Fibroblast of skin of right biceps (primary cell): Measurements from ENCODE around the gene TUFT1.
"Not testable (repeated sequence)": the region's sequence is repeated elsewhere in the genome, so short reads cannot be mapped to it uniquely, and the experiment has no call there.

Experiments used
- DNase-seq: peaks from one replicate; pipeline ENCODE4 v3.0.0-alpha.2; 2013

TUFT1 gene

DNA sequence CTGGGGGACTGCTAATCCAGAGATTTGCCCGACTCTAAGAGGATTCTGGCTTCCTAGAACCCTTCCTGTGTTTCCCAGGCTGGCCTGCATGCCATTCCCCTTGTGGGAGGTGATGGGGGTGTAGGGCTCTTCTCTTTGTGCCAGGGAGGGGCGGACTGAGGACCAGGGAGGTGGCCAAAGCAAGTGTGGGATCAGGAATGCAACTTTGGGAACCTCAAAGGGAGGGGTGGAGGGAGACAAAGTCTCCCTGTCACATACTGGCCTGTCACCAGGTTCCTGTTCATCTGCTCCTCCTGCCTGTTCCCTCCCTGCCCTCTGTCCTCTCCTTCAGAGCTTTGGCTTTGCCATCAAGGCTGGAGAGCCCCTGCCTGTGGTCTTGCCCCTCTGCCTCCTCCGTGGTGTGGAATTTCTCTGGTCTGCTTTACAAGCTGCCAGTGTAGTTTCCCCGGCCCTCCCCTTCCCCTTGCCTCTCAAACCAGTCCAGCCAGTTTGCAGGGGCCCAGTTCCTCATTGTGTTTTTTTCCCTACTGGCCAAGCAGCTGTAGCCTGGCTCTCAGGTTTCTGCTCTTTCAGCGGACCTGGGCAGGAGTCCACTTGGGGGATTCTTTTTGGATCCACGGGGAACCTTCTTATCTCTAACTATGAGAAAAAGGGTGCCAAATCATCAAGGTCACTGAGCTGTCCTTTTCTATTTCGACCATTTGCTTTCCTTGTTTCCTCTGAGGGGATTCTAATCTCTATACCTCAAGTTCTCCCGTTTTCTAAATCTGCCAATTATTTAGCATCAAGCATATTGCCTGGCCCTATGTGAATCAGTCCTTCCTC lies 27.1 kb upstream of the TUFT1 start:
- DNase-seq: no peak

DNA sequence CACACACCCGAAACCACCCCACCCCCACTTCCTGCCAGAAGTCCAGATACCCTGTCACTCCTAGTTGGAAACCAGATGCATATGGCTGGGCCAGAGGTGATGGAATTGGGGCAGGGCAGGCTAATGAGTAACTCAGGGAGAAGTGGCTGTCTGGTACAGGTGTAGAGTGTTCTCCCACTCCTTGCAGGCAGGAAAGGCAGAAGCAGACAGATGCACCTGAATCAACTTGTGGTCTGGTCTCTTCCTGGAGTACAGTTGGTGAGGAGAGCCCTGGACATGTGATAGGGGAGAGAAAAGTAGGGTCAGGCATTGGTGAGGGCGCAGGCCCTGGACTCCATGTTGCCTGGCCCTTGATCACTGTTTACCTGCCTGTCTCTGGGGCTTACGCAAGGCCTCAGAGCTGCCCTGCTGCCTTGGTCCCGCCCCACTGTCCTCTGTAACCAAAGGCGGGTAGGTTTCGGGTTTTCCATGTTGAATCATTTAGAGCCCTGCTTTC lies 26.4 kb upstream of the TUFT1 start:
- DNase-seq: peak; percentile 21

DNA sequence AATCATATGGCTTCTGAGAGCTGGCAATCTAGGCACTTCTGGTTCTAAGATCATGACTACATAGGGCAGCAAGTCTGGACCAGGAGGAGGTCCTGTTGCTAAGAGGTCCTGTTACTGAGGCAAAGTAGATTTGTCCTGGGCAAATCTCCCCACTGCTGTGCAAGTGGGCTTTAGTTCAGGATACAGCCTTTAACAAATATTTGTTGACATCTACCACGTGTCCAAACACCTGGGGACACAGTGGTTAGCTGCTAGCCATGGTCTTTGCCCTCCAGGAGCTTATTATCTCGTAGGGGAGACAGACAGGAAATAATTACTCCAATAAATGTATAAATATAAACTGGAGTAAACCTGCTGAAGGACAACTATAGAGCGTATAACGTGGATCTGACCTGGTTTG lies 25.7 kb upstream of the TUFT1 start:
- no peak for DNase-seq

DNA sequence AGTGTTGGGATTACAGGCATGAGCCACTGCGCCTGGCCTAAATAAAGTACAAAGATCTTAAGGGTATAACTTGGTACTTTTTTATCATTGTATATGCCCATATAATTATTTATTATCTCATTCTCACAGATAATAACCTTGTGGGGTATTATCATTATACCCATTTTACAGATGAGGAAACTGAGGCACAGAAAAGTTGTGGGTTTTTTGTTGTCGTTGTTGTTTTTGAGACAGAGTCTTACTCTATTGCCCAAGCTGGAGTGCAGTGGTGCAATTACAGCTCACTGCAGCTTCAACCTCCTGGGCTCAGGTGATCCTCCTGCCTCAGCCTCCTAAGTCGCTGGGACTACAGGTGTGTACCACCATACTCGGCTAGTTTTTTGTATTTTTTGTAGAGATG lies 24.8 kb upstream of the TUFT1 start:
- DNase-seq: no peak

DNA sequence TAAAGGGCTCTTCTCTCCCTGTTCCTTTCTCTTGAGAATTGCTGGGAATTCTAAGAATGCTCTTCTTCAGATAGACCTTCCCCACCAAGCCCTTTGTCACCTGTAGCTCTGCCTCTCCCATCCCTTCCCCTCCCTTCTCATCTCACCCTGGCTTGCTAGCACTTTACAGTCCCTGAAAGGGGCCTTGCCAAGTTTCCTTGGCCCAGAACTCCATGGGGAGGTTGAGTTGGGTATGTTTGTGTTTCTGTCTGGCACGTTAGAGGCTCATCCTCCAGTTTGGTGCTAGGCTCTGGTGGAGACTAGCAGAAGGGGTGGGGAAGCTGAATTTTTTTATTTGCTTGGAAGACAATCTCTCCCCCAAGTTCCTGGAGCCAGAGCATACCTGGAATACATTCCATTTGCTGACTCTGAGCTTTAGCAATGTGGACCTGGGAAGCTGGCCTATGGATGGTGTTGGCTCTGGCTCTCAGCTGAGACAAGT lies 24.0 kb upstream of the TUFT1 start:
- DNase-seq: no peak

DNA sequence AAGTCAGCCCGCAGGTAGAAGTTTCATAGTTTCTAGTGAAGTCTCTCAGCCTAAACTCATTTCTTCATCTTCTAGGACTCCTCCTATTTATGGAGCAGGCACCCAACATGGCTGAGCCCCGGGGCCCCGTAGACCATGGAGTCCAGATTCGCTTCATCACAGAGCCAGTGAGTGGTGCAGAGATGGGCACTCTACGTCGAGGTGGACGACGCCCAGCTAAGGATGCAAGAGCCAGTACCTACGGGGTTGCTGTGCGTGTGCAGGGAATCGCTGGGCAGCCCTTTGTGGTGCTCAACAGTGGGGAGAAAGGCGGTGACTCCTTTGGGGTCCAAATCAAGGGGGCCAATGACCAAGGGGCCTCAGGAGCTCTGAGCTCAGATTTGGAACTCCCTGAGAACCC lies 21.7 kb upstream of the TUFT1 start:
- no peak for DNase-seq

DNA sequence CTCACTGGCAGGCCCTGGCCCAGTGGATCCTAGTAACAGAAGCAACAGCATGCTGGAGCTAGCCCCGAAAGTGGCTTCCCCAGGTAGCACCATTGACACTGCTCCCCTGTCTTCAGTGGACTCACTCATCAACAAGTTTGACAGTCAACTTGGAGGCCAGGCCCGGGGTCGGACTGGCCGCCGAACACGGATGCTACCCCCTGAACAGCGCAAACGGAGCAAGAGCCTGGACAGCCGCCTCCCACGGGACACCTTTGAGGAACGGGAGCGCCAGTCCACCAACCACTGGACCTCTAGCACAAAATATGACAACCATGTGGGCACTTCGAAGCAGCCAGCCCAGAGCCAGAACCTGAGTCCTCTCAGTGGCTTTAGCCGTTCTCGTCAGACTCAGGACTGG lies 21.2 kb upstream of the TUFT1 start:
- DNase-seq: no peak

DNA sequence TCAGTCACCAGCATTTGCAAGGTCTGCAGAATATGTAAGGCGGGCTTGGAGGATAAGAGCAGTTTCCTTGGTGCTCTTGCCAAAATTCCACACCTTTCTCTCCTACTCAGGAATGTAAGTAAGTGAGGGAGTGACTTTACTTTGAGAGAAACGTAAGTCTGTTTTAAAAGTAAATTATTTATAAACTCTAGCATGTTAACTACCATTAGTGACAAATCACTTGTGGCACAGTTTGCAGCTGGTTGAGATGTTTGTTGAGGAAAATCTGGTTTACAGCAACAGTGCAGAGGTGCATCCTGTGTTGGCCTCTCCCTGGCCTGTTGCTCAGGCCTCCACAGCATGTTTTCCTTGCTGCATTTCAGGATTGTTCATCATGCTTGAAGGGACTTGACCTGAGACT lies 20.4 kb upstream of the TUFT1 start:
- no peak for DNase-seq

DNA sequence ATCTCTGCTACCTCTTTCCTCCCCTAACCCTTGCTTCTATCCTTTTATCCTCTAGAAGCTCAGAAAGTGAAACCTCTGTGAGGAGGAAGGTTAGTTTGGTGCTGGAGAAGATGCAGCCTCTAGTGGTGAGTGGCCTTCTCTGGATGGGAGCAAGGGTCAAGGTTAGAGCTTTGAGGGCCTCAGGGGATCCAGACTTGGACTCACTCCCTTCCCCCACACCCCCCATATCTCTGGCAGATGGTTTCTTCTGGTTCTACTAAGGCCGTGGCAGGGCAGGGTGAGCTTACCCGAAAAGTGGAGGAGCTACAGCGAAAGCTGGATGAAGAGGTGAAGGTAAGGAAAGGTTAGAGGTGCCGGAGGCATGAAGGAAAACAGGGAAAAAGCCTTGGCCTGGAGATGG lies 19.8 kb upstream of the TUFT1 start:
- no peak for DNase-seq

DNA sequence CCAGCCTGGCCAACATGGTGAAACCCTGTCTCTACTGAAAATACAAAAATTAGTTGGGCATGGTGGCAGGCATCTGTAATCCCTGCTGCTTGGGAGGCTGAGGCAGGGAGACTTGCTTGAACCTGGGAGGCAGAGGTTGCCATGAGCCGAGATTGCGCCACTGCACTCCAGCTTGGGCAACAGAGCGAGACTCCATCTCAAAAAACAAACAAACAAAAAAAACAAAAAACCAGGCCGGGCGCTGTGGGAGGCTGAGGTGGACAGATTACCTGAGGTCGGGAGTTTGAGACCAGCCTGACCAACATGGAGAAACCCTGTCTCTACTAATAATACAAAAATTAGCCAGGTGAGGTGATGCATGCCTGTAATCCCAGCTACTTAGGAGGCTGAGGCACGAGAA lies 17.7 kb upstream of the TUFT1 start:
- not testable (repeated sequence) for DNase-seq

DNA sequence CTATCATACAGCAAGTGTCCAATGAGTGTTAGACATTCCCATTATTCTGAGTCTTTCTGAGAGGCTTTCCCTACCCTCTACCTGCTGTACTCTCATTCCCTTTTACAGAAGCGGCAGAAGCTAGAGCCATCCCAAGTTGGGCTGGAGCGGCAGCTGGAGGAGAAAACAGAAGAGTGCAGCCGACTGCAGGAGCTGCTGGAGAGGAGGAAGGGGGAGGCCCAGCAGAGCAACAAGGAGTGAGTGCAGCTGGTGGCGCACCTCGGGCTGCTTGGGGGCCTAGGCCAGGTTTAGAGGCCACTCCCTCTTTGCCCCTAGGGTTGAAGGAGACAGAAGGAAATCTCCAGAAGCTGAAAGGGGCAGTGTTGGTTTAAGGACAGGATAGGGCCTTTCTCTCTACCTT lies 16.8 kb upstream of the TUFT1 start:
- no peak for DNase-seq

DNA sequence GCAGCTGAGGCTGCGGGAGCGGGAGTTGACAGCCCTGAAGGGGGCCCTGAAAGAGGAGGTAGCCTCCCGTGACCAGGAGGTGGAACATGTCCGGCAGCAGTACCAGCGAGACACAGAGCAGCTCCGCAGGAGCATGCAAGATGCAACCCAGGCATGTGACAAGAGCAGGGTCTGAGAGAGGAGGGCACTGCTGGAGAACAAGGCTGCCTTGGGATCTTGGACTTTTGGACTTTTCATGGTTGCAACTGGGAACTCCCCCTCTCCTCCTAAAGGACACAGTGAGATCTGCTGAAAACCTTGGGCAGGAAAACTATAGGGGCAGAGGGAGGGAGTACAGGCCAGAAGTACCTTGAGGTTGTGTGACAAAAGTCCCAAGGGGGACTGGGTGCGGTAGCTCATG lies 15.4 kb upstream of the TUFT1 start:
- no peak for DNase-seq

DNA sequence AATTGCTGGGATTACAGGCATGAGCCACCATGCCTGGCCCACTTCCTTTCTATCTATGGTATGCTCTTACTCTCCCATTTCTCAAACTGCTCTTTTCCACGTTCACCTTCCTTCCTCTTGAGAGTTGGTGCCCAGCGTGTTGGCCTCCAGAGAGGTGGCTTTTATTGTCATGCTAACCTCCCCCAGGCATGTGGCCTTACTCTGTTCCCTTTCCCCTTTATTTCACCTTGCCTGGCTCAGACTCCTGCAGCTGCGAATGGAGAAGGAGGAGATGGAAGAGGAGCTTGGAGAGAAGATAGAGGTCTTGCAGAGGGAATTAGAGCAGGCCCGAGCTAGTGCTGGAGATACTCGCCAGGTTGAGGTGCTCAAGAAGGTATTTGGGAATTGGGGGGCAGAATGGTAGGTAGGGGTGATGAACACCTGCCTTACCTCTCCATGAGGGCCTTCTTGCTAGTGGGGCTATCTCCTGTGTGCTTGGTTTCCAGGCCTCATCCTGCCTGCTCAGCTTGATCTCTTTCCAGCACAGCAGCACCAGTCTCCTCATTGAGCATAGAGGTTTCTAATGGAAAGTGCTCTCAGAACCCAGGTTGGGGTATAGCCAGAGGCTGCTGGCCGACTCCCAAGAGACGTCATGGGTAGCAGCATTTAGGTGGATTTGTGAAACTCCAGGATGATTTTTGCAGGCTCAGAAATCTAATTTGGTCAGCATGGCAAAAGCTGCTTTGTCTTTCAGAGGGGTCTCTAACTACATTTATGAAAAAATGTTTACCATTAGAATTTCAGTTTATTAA lies 13.2 kb upstream of the TUFT1 start:
- DNase-seq: no peak

DNA sequence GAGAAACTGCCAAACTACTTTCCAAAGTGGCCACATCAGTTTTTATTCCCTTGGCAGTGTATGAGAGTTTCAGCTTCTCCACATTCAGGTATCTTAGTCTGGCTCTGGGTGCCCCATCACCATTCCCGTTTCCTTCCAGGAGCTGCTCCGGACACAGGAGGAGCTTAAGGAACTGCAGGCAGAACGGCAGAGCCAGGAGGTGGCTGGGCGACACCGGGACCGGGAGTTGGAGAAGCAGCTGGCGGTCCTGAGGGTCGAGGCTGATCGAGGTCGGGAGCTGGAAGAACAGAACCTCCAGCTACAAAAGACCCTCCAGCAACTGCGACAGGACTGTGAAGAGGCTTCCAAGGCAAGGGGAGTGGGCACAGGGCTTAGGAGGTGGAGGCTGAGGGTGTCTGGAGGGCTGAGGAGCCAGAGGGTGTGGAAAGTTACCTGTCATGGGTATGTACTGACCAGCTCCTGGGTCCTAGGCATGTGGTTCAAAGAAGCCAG lies 10.9 kb upstream of the TUFT1 start:
- DNase-seq: no peak

DNA sequence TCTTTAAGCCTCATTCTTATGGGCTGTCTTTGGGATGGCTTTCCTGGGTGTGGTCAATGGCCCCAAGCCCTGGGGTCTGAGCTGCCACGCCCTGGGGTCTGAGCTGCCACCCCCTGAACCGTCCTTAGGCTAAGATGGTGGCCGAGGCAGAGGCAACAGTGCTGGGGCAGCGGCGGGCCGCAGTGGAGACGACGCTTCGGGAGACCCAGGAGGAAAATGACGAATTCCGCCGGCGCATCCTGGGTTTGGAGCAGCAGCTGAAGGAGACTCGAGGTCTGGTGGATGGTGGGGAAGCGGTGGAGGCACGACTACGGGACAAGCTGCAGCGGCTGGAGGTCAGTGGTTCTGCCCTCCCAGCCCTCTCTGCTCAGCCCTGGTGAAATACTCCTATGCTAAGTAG lies 10.3 kb upstream of the TUFT1 start:
- DNase-seq: no peak

DNA sequence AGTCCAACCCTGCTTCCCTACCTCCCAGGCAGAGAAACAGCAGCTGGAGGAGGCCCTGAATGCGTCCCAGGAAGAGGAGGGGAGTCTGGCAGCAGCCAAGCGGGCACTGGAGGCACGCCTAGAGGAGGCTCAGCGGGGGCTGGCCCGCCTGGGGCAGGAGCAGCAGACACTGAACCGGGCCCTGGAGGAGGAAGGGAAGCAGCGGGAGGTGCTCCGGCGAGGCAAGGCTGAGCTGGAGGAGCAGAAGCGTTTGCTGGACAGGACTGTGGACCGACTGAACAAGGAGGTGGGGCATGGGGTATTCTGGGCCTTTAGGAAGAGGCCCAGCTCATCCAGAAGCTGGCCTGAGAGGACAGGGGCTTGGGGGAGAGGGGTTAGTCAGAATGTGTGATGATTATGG lies 9.6 kb upstream of the TUFT1 start:
- DNase-seq: no peak

DNA sequence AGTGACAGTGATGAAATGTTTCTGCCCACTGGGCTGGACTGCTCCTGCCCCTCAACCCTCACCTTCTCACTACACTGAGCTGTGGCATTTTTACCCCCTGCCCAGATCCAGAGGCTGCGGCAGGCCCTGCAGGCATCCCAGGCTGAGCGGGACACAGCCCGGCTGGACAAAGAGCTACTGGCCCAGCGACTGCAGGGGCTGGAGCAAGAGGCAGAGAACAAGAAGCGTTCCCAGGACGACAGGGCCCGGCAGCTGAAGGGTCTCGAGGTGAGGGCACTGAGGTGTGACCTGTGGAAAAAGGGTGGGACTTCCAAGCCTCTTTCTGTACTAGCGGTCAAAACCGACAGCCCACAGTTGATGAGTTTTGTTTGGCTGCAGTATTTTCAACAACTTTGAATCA lies 6.2 kb upstream of the TUFT1 start:
- no peak for DNase-seq

DNA sequence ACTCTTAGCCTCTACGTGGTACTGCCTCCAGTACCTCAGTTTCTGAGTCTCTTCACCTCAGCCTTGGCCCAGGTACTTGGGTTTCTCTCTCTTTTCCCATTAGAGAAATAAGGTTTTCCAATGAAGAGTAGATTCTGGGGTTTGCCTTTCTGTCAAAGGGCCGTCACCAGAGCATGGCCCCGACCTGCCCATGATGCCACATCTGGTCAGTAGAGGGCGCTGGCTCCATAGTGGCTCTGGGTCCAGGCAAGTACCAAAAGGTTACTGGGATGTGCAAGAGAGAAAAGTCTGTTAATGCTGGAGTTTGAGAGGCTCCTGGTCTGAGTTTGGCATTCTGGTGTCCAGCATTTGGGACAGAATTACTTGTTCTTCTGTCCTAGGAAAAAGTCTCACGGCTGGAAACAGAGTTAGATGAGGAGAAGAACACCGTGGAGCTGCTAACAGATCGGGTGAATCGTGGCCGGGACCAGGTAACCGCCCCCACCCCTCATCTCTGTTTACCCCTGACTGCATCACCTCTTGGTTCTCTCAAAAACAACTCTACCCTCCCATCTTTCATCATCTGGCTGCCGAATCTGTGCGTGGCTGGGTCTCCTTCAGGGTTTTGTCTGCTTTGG lies 5.3 kb upstream of the TUFT1 start:
- peak; percentile 66 for DNase-seq

DNA sequence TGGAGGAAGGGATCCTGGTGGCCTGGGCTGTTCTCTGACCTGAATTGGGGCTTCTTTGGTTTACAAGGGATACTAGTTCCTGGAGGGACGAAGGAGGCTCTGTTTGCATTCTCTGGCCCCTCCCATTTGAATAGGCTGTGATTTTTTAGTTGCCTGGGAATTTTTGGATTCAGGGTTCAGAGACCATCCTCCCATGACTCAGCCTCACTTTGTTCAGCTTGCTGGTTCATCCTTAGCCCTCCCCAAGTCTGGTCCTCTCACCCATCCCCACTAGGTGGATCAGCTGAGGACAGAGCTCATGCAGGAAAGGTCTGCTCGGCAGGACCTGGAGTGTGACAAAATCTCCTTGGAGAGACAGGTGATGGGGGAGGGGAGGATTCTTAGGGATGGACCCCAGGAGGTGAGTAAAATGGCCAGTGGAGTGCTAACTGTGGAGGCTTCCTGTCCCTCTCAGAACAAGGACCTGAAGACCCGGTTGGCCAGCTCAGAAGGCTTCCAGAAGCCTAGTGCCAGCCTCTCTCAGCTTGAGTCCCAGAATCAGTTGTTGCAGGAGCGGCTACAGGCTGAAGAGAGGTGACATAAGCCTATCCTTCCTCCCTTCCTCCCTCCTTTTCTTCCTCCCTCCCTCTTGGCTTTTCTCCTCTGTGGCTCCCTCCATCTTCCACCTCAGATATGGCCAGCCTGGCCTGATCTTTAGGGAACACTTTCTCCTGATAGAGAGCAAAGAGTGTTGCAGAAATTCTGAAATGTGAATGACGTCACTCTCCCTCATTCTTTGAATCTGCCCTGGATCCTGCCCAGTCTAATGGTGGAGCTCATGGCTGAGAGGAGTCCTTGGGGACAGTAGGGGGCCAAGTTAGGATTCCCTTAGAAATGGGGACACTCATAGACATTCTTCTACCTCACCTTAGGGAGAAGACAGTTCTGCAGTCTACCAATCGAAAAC lies 4.5 kb upstream of the TUFT1 start:
- peak; percentile 61 for DNase-seq

DNA sequence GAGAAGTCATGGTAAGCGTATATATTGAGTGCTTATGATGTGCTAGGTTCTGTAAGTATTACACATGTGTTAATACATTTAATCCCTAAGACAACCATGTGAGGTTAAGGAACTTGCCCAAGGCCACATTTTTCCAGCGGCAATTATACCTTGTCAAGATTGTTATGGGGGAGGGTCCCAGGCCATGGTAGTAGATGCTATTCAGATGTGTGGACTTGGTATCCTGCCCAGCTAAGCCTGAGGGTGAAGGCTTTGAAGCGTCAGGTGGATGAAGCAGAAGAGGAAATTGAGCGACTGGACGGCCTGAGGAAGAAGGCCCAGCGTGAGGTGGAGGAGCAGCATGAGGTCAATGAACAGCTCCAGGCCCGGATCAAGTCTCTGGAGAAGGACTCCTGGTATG lies 3.6 kb upstream of the TUFT1 start:
- DNase-seq: no peak

DNA sequence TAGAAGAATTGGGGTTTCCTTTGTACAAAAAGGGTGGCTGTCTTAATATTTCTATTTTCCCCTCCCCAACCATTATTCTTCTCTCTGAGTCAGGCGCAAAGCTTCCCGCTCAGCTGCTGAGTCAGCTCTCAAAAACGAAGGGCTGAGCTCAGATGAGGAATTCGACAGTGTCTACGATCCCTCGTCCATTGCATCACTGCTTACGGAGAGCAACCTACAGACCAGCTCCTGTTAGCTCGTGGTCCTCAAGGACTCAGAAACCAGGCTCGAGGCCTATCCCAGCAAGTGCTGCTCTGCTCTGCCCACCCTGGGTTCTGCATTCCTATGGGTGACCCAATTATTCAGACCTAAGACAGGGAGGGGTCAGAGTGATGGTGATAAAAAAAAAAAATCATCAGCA lies 3.0 kb upstream of the TUFT1 start:
- peak; percentile 97 for DNase-seq

DNA sequence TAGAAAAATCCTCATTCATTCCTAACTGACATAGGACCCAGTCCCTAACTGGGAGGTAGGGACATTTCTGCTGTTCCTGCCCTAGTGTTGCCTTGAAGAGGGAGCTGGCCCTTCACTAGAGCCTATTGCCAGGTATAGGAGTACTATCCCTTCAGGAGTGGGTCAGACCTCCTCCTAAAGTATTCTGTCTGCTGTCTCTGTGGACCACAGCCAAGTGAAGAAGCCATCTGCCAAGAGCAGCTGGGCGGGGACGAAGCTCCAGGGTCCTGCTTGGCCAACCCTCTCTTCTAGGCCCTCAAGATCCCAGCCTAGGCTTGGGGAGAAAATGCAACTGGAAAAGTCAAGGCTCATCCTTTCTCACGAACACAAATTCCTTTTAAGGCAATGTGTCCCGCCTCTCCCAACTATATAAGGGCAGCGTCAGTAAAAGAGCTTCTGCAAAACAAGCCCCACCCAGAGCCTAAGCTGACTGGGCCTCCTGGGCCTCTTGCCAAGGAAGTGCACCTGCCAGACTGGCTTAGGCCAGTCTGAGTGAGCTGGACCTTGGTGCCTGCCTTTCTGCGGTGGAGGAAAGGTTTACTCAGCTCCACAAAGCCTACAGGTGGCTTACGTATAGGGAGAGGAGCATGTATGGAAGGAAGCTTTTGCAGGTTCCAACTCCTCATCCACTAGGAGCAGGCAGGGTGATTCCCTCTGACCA lies 638 bp upstream of the TUFT1 start:
- peak; percentile 90 for DNase-seq
